ENCODE data around the gene PRUNE2. TPM values are rescaled to one million over a fixed set of nuclear protein-coding genes. Genes with fewer than 3 reads are reported as not detected.

PRUNE2 gene
- total and polyA plus RNA-seq, 2 experiments from 2014 or later: 0.46 to 4.1 TPM

- TF ChIP-seq EZH2 (IDR thresholded peaks at IDR 0.05; ENCODE audit: borderline replicate concordance): no peak
- no peak for TF ChIP-seq CTCF (IDR thresholded peaks at IDR 0.05; ENCODE audit: poor library complexity)
- TF ChIP-seq EZH2phosphoT487 (IDR thresholded peaks at IDR 0.05; ENCODE audit: low read depth, severe bottlenecking, unreplicated experiment): no peak
- no peak for DNase-seq (ENCODE audit: low spot score)
- Histone ChIP-seq H3K4me3 (no peak overlapping the region), H3K9me2 (replicated peaks; ENCODE audit: insufficient read depth) (no peaks in the 10 kb centered on the region), H3K79me2 (no peaks in the 10 kb centered on the region), H3K36me3 (replicated peaks; ENCODE audit: insufficient read depth, low read depth) (no peaks in the 10 kb centered on the region), H3K4me1 (ENCODE audit: insufficient read depth) (no peaks in the 10 kb centered on the region), H3K27ac (no peak overlapping the region), H3K4me2 (no peak overlapping the region), H3K27me3 (peaks cover 13% of the 10 kb centered on the region), H2AFZ (no peak overlapping the region), H3K9me3 (ENCODE audit: low read depth) (no peaks in the 10 kb centered on the region), H4K20me1 (ENCODE audit: insufficient read depth, poor library complexity, severe bottlenecking) (no peaks in the 10 kb centered on the region)
- WGBS (ENCODE audit: low lambda C conversion rate, missing lambda C conversion rate): 86% methylated on average over 9 of the region's 9 CpGs
Observed at GRCh38 chr9:76709020-76709419, 196.9 kb downstream of the PRUNE2 start.

- TF ChIP-seq CTCF (IDR thresholded peaks at IDR 0.05; ENCODE audit: poor library complexity) (no peak), EZH2 (IDR thresholded peaks at IDR 0.05; ENCODE audit: borderline replicate concordance) (no peak), EZH2phosphoT487 (IDR thresholded peaks at IDR 0.05; ENCODE audit: low read depth, severe bottlenecking, unreplicated experiment) (no peak)
- Histone ChIP-seq H4K20me1 (ENCODE audit: insufficient read depth, poor library complexity, severe bottlenecking) (no peaks in the 10 kb centered on the region), H3K27ac (no peak overlapping the region), H3K4me3 (no peak overlapping the region), H3K27me3 (peaks cover 13% of the 10 kb centered on the region), H3K9me3 (ENCODE audit: low read depth) (no peaks in the 10 kb centered on the region), H3K9me2 (replicated peaks; ENCODE audit: insufficient read depth) (no peaks in the 10 kb centered on the region), H3K4me2 (no peak overlapping the region), H3K36me3 (replicated peaks; ENCODE audit: insufficient read depth, low read depth) (no peaks in the 10 kb centered on the region), H3K4me1 (ENCODE audit: insufficient read depth) (no peaks in the 10 kb centered on the region), H2AFZ (no peak overlapping the region), H3K79me2 (no peaks in the 10 kb centered on the region)
- 84% methylated on average over 6 of the region's 6 CpGs for WGBS (ENCODE audit: low lambda C conversion rate, missing lambda C conversion rate)
- DNase-seq (ENCODE audit: low spot score): no peak
Observed at GRCh38 chr9:76707510-76707909, 198.4 kb downstream of the PRUNE2 start.

GRCh38 chr9:76704593-76705204, 201.2 kb downstream of the PRUNE2 start:
- Histone ChIP-seq H3K4me1 (ENCODE audit: insufficient read depth) (no peaks in the 10 kb centered on the region), H2AFZ (no peak overlapping the region), H3K4me2 (no peak overlapping the region), H3K9me2 (replicated peaks; ENCODE audit: insufficient read depth) (no peaks in the 10 kb centered on the region), H4K20me1 (ENCODE audit: insufficient read depth, poor library complexity, severe bottlenecking) (no peaks in the 10 kb centered on the region), H3K4me3 (no peak overlapping the region), H3K36me3 (replicated peaks; ENCODE audit: insufficient read depth, low read depth) (no peaks in the 10 kb centered on the region), H3K27ac (no peak overlapping the region), H3K9me3 (ENCODE audit: low read depth) (no peaks in the 10 kb centered on the region), H3K27me3 (peaks cover 13% of the 10 kb centered on the region), H3K79me2 (no peaks in the 10 kb centered on the region)
- DNase-seq (ENCODE audit: low spot score): peak; percentile 84
- WGBS (ENCODE audit: low lambda C conversion rate, missing lambda C conversion rate): 17% methylated on average over 9 of the region's 9 CpGs
- TF ChIP-seq CTCF (IDR thresholded peaks at IDR 0.05; ENCODE audit: poor library complexity): peak; percentile 79
- TF ChIP-seq EZH2 (IDR thresholded peaks at IDR 0.05; ENCODE audit: borderline replicate concordance): no peak

All from hepatocyte (in vitro differentiated cells).